Measurements from ENCODE around the gene SCN1A. TPM values are rescaled to one million over a fixed set of nuclear protein-coding genes. Genes with fewer than 3 reads are reported as not detected.

Gene SCN1A
- total and polyA plus RNA-seq, 2 of the 13 experiments (the other 11 are each of a cell fraction or from before 2014, with no cell fraction given) = 19.9 to 39.4 TPM

GRCh38 chr2:165953655-165954606 lies 173.9 kb downstream of the SCN1A start, which contains the start of gene TTC21B (continued):
- TF ChIP-seq, protein P1, sequence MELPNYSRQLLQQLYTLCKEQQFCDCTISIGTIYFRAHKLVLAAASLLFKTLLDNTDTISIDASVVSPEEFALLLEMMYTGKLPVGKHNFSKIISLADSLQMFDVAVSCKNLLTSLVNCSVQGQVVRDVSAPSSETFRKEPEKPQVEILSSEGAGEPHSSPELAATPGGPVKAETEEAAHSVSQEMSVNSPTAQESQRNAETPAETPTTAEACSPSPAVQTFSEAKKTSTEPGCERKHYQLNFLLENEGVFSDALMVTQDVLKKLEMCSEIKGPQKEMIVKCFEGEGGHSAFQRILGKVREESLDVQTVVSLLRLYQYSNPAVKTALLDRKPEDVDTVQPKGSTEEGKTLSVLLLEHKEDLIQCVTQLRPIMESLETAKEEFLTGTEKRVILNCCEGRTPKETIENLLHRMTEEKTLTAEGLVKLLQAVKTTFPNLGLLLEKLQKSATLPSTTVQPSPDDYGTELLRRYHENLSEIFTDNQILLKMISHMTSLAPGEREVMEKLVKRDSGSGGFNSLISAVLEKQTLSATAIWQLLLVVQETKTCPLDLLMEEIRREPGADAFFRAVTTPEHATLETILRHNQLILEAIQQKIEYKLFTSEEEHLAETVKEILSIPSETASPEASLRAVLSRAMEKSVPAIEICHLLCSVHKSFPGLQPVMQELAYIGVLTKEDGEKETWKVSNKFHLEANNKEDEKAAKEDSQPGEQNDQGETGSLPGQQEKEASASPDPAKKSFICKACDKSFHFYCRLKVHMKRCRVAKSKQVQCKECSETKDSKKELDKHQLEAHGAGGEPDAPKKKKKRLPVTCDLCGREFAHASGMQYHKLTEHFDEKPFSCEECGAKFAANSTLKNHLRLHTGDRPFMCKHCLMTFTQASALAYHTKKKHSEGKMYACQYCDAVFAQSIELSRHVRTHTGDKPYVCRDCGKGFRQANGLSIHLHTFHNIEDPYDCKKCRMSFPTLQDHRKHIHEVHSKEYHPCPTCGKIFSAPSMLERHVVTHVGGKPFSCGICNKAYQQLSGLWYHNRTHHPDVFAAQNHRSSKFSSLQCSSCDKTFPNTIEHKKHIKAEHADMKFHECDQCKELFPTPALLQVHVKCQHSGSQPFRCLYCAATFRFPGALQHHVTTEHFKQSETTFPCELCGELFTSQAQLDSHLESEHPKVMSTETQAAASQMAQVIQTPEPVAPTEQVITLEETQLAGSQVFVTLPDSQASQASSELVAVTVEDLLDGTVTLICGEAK (IDR thresholded peaks at IDR 0.05) = no peak
- TF ChIP-seq, protein P1 (CRISPR knock-in tag; IDR thresholded peaks at IDR 0.05) = peak; percentile 78
- TF ChIP-seq ZNF253 (CRISPR knock-in tag; IDR thresholded peaks at IDR 0.05; ENCODE audit: borderline replicate concordance) = no peak
- peak; percentile 43; the same call in 1 of the 2 replicates for TF ChIP-seq FOSL2 (CRISPR knock-in tag; IDR thresholded peaks at IDR 0.05)
- TF ChIP-seq, protein P2, sequence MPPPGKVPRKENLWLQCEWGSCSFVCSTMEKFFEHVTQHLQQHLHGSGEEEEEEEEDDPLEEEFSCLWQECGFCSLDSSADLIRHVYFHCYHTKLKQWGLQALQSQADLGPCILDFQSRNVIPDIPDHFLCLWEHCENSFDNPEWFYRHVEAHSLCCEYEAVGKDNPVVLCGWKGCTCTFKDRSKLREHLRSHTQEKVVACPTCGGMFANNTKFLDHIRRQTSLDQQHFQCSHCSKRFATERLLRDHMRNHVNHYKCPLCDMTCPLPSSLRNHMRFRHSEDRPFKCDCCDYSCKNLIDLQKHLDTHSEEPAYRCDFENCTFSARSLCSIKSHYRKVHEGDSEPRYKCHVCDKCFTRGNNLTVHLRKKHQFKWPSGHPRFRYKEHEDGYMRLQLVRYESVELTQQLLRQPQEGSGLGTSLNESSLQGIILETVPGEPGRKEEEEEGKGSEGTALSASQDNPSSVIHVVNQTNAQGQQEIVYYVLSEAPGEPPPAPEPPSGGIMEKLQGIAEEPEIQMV (CRISPR knock-in tag; IDR thresholded peaks at IDR 0.05; ENCODE audit: low read depth) = peak; percentile 62
- TF ChIP-seq IRX3 (CRISPR knock-in tag; IDR thresholded peaks at IDR 0.05; ENCODE audit: borderline replicate concordance, low read depth) = 0 out of 2 replicates have a peak, but pooled peaks have one; percentile 27
- peak; percentile 99 for TF ChIP-seq POGZ (CRISPR knock-in tag; IDR thresholded peaks at IDR 0.05)
- TF ChIP-seq, protein P3, sequence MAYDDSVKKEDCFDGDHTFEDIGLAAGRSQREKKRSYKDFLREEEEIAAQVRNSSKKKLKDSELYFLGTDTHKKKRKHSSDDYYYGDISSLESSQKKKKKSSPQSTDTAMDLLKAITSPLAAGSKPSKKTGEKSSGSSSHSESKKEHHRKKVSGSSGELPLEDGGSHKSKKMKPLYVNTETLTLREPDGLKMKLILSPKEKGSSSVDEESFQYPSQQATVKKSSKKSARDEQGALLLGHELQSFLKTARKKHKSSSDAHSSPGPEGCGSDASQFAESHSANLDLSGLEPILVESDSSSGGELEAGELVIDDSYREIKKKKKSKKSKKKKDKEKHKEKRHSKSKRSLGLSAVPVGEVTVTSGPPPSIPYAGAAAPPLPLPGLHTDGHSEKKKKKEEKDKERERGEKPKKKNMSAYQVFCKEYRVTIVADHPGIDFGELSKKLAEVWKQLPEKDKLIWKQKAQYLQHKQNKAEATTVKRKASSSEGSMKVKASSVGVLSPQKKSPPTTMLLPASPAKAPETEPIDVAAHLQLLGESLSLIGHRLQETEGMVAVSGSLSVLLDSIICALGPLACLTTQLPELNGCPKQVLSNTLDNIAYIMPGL (CRISPR knock-in tag; IDR thresholded peaks at IDR 0.05; ENCODE audit: borderline replicate concordance in 1 of 2, low read depth in 1 of 2) = peak; percentile 94 to 98
- TF ChIP-seq ATM (IDR thresholded peaks at IDR 0.05; ENCODE audit: borderline replicate concordance) = no peak
- peak; percentile 36; the same call in 1 of the 2 replicates for TF ChIP-seq RCOR2 (CRISPR knock-in tag; IDR thresholded peaks at IDR 0.05)
- peak; percentile 74; the same call in 1 of the 2 replicates for TF ChIP-seq CBFB (CRISPR knock-in tag; IDR thresholded peaks at IDR 0.05)
- TF ChIP-seq ZFP37 (CRISPR knock-in tag; IDR thresholded peaks at IDR 0.05; ENCODE audit: borderline replicate concordance) = peak; percentile 81; the same call in 1 of the 2 replicates
- peak; percentile 33; the same call in 1 of the 2 replicates for TF ChIP-seq RELA (CRISPR knock-in tag; IDR thresholded peaks at IDR 0.05)
- peak; percentile 80 for TF ChIP-seq ZMYM3 (CRISPR knock-in tag; IDR thresholded peaks at IDR 0.05)
- 0 out of 2 replicates have a peak, but pooled peaks have one; percentile 35 for TF ChIP-seq FOXP1 (IDR thresholded peaks at IDR 0.05)
- TF ChIP-seq FOXP1 (CRISPR knock-in tag; IDR thresholded peaks at IDR 0.05) = peak; percentile 1; the same call in 1 of the 2 replicates
- 0 out of 2 replicates have a peak, but pooled peaks have one; percentile 91 for TF ChIP-seq RORA (CRISPR knock-in tag; IDR thresholded peaks at IDR 0.05)
